Endothelial cell of umbilical vein (primary cell): ENCODE results near the gene SMIM9. TPM values are rescaled to one million over a fixed set of nuclear protein-coding genes. Genes with fewer than 3 reads are reported as not detected.

Source experiments
- BruUV-seq: library from RNA; stranded (reverse); fragments of 400-500 nt; replicated peaks from 2 replicates; lab custom pipeline; 2021; lab: Mats Ljungman, UMichigan
- CTCF ChIA-PET: fragments of 300-600, 350-600 bp; sonication (Branson Sonifier 250); formaldehyde crosslinking; loops from one replicate; lab custom pipeline; 2021; ENCODE audit warnings: antibody characterized with exemption, inconsistent platforms; lab: Charles Lee
- POLR2A ChIA-PET: fragments of 300-600, 350-600 bp; sonication (Branson Sonifier 250); formaldehyde crosslinking; loops from one replicate; lab custom pipeline; 2021; ENCODE audit warnings: antibody characterized with exemption, inconsistent platforms; lab: Charles Lee
- DNase-seq: peaks from one replicate; pipeline ENCODE4 v3.0.0-alpha.2; 2011; ENCODE audit warnings: low read depth, low spot score
- FAIRE-seq: peaks from 2 replicates; lab custom pipeline; 2011; peaks lifted over from hg19 to GRCh38; lab: Jason Lieb, UNC
- H2AFZ ChIP-seq: 2 replicates; pipeline ENCODE4 v1.6.0; 2012; ENCODE audit warnings: low read depth, low read length, control low read depth, inconsistent platforms
- H3K27ac ChIP-seq: 2 replicates; pipeline ENCODE4 v1.5.1; 2011; ENCODE audit warnings: low read depth, mild to moderate bottlenecking, control low read depth, low read length, moderate library complexity; ENCODE audit not compliant: insufficient read depth
- H3K27me3 ChIP-seq, 2 experiments: 2 replicates each; pipeline versions ENCODE4 v1.6.0 to v1.6.1; 2011; ENCODE audit warnings: low read length in 2 of 2, mixed read lengths in 1 of 2; ENCODE audit not compliant: control insufficient read depth in 2 of 2, insufficient read depth in 2 of 2
- H3K36me3 ChIP-seq, 2 experiments: 2 replicates in 1 of 2; 3 replicates in 1 of 2; pipeline ENCODE4 v1.5.1; 2011; ENCODE audit warnings: low read length in 2 of 2, mild to moderate bottlenecking in 1 of 2, moderate library complexity in 1 of 2; ENCODE audit not compliant: control insufficient read depth in 2 of 2, insufficient read depth in 2 of 2; ENCODE audit errors: extremely low read depth in 1 of 2
- H3K4me1 ChIP-seq: 3 replicates; pipeline ENCODE4 v1.5.1; 2011; ENCODE audit warnings: mild to moderate bottlenecking, low read length; ENCODE audit not compliant: control insufficient read depth, insufficient read depth; ENCODE audit errors: extremely low read depth
- H3K4me2 ChIP-seq: 2 replicates; pipeline ENCODE4 v1.6.1; 2011; ENCODE audit warnings: low read length, control low read depth, mixed read lengths; ENCODE audit not compliant: insufficient read depth
- H3K4me3 ChIP-seq, 3 experiments: fragments of 200-600 bp in 1 of 3; sonication (generic), shearing (Covaris generic) in 1 of 3; replicated peaks in 1 of 3; 2 replicates each; pipeline ENCODE4 v1.5.1; 2011 to 2016; ENCODE audit warnings: control low read depth in 3 of 3, low read length in 3 of 3, mild to moderate bottlenecking in 2 of 3, inconsistent platforms in 1 of 3, low read depth in 1 of 3, moderate library complexity in 1 of 3; ENCODE audit not compliant: insufficient read depth in 1 of 3
- H3K79me2 ChIP-seq: 2 replicates; pipeline ENCODE4 v1.6.0; 2012; ENCODE audit warnings: low read length, inconsistent platforms; ENCODE audit not compliant: control insufficient read depth, insufficient read depth
- H3K9ac ChIP-seq: replicated peaks from 2 replicates; pipeline ENCODE3; 2011; ENCODE audit warnings: low read length, control low read depth; ENCODE audit not compliant: insufficient read depth; ENCODE audit errors: extremely low read depth
- H3K9me1 ChIP-seq: replicated peaks from 3 replicates; pipeline ENCODE4 v1.6.0; 2011; ENCODE audit warnings: mild to moderate bottlenecking, low read length; ENCODE audit not compliant: control insufficient read depth, insufficient read depth; ENCODE audit errors: extremely low read depth
- H3K9me3 ChIP-seq: replicated peaks from 2 replicates; pipeline ENCODE4 v1.5.1; 2012; ENCODE audit warnings: low read length, inconsistent platforms; ENCODE audit not compliant: control insufficient read depth, insufficient read depth
- H4K20me1 ChIP-seq: replicated peaks from 2 replicates; pipeline ENCODE3; 2011; ENCODE audit warnings: mild to moderate bottlenecking, low read length; ENCODE audit not compliant: control insufficient read depth, insufficient read depth; ENCODE audit errors: extremely low read depth
- EZH2 ChIP-seq: IDR thresholded peaks from 2 replicates; pipeline ENCODE4 v1.6.1; 2012; ENCODE audit warnings: borderline replicate concordance, low read depth, mild to moderate bottlenecking, moderate library complexity, low read length, inconsistent platforms; ENCODE audit not compliant: severe bottlenecking
- FOS ChIP-seq: IDR thresholded peaks from 2 replicates; pipeline ENCODE4 v1.6.1; 2011; ENCODE audit warnings: mild to moderate bottlenecking, low read length, moderate library complexity, borderline replicate concordance; ENCODE audit not compliant: insufficient read depth
- GATA2 ChIP-seq: IDR thresholded peaks from 2 replicates; pipeline ENCODE4 v1.7.0; 2011; ENCODE audit warnings: low read depth, mild to moderate bottlenecking, moderate library complexity, mixed read lengths, low read length; ENCODE audit not compliant: insufficient read length, insufficient read depth
- JUN ChIP-seq: IDR thresholded peaks from 2 replicates; pipeline ENCODE4 v1.6.1; 2011; ENCODE audit warnings: borderline replicate concordance, low read depth; ENCODE audit not compliant: insufficient read length, insufficient read depth
- MYC ChIP-seq: IDR thresholded peaks from one replicate; pipeline ENCODE4 v1.6.1; 2011; ENCODE audit warnings: mild to moderate bottlenecking, low read depth, low read length
- POLR2A ChIP-seq: IDR thresholded peaks from 2 replicates; pipeline ENCODE4 v1.6.1; 2012; ENCODE audit warnings: low read depth, mild to moderate bottlenecking, control low read depth, low read length
- POLR2AphosphoS5 ChIP-seq: IDR thresholded peaks from 2 replicates; pipeline ENCODE4 v1.6.1; 2012; ENCODE audit warnings: low read depth, mild to moderate bottlenecking, control low read depth, low read length, moderate library complexity; ENCODE audit not compliant: insufficient read depth
- dilution Hi-C: fragments of 300-500 bp; cut with MboI; formaldehyde crosslinking; loops from one replicate; pipeline ENCODE4 v1.15.0; 2019; ENCODE audit warnings: low sequenced_read_pairs; ENCODE audit not compliant: extremely low pct_ligation_motif_present
- intact Hi-C: fragments of 100-400 bp; cut with micrococcal nuclease; formaldehyde crosslinking; loops from one replicate; pipeline ENCODE4 v1.10.0; 2022
- polyA plus RNA-seq, 4 experiments: library from polyadenylated mRNA; depleted of rRNA in 3 of 4; stranded (reverse) in 3 of 4; unstranded in 1 of 4; fragments of >200 nt; gene quantifications; 2 replicates each; pipeline versions ENCODE4 v1.2.1 to v1.2.3, GENCODE V29; 2011 to 2012; ENCODE audit warnings: missing spikeins in 1 of 4
- total RNA-seq: library from RNA; stranded (reverse); gene quantifications from 2 replicates; pipeline ENCODE4 v1.2.3, GENCODE V29; 2021
- TF ChIP-seq, protein P1 (sequence below), 2 donors: IDR thresholded peaks; 1 replicate in 1 of 2; 2 replicates in 1 of 2; pipeline ENCODE4 v1.5.1; 2011; ENCODE audit warnings: low read length in 2 of 2, mild to moderate bottlenecking in 2 of 2, moderate library complexity in 2 of 2, control low read depth in 1 of 2, inconsistent platforms in 1 of 2, low read depth in 1 of 2; ENCODE audit not compliant: insufficient read depth in 1 of 2; ENCODE audit errors: extremely low read depth in 1 of 2
- TF ChIP-seq, protein P2 (sequence below): IDR thresholded peaks from 2 replicates; pipeline ENCODE4 v1.6.1; 2011; ENCODE audit not compliant: insufficient read depth, insufficient read length

The SMIM9 gene
- total and polyA plus RNA-seq, 2 donors (not counting 3 experiments of a cell fraction or from before 2014, with no cell fraction given), result not detected

DNA sequence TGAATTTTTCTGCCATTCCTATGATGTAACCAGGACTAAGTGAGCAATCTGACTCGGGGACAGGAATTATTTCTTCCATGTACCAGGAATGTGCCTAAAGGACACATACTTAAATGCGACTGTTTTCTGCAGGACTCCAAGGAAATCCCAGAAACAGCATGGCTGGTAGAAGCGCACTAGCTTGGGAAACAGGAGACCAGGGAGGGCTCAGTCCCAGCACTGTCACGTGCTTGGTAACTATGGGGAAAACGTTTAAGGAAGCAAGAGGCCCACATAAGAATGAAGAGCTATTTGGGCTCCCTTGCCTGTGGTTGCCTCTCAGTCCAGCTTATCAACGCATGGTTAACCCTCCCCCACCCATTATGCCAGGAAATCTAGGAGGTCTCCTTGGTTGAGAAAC, 48.7 kb downstream of the SMIM9 start:
- POLR2A ChIA-PET, result no interaction called here

More for the DNA sequence above, 48.7 kb downstream of the SMIM9 start:
- FAIRE-seq (no peak), DNase-seq (no peak)
- Histone ChIP-seq H3K79me2 (no peaks in the 10 kb centered on the region), H3K9ac (no peak overlapping the region), H3K4me2 (no peak overlapping the region), H3K9me1 (no peaks in the 10 kb centered on the region), H2AFZ (no peak overlapping the region), H4K20me1 (no peaks in the 10 kb centered on the region), H3K27ac (no peak overlapping the region), H3K27me3 (no peaks in the 10 kb centered on the region), H3K9me3 (no peaks in the 10 kb centered on the region), H3K36me3 (no peaks in the 10 kb centered on the region), H3K4me3 (no peak overlapping the region), H3K4me1 (no peaks in the 10 kb centered on the region)
- dilution Hi-C loops (no loop called here), intact Hi-C loops (no loop called here)
- TF ChIP-seq, protein P1, sequence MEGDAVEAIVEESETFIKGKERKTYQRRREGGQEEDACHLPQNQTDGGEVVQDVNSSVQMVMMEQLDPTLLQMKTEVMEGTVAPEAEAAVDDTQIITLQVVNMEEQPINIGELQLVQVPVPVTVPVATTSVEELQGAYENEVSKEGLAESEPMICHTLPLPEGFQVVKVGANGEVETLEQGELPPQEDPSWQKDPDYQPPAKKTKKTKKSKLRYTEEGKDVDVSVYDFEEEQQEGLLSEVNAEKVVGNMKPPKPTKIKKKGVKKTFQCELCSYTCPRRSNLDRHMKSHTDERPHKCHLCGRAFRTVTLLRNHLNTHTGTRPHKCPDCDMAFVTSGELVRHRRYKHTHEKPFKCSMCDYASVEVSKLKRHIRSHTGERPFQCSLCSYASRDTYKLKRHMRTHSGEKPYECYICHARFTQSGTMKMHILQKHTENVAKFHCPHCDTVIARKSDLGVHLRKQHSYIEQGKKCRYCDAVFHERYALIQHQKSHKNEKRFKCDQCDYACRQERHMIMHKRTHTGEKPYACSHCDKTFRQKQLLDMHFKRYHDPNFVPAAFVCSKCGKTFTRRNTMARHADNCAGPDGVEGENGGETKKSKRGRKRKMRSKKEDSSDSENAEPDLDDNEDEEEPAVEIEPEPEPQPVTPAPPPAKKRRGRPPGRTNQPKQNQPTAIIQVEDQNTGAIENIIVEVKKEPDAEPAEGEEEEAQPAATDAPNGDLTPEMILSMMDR (IDR thresholded peaks at IDR 0.05; ENCODE audit: extremely low read depth in 1 of 2, insufficient read depth in 1 of 2, low read depth in 1 of 2, low read length in 2 of 2), result no peak
- TF ChIP-seq MYC (no peak), POLR2A (no peak), POLR2AphosphoS5 (no peak), JUN (no peak), GATA2 (no peak), EZH2 (no peak), FOS (no peak)
- TF ChIP-seq, protein P2, sequence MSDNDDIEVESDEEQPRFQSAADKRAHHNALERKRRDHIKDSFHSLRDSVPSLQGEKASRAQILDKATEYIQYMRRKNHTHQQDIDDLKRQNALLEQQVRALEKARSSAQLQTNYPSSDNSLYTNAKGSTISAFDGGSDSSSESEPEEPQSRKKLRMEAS, result no peak
- CTCF ChIA-PET, result no interaction called here
- no TSS peak for BruUV-seq
